Trophoblast cell (in vitro differentiated cells and primary cell): ENCODE data around the gene MTMR4.

ENCODE experiments used
- DNase-seq, 2 donors: peaks; one replicate each; pipeline ENCODE4 v3.0.0-alpha.2; 2016
- H2AFZ ChIP-seq: 2 replicates; pipeline ENCODE4 v1.6.1; 2013; ENCODE audit warnings: low read length, moderate library complexity, mild to moderate bottlenecking; ENCODE audit not compliant: insufficient read depth, poor library complexity
- H2AK5ac ChIP-seq: 2 replicates; pipeline ENCODE4 v1.6.1; 2013; ENCODE audit warnings: mild to moderate bottlenecking, low read length
- H2BK120ac ChIP-seq: 2 replicates; pipeline ENCODE4 v1.6.1; 2013; ENCODE audit warnings: low read length, mild to moderate bottlenecking, moderate library complexity; ENCODE audit not compliant: insufficient read depth, poor library complexity
- H2BK12ac ChIP-seq: 2 replicates; pipeline ENCODE4 v1.6.1; 2013; ENCODE audit warnings: mild to moderate bottlenecking, low read length, moderate library complexity
- H2BK5ac ChIP-seq: 2 replicates; pipeline ENCODE4 v1.6.1; 2013; ENCODE audit warnings: low read length, low read depth, moderate library complexity, mild to moderate bottlenecking; ENCODE audit not compliant: poor library complexity
- H3K14ac ChIP-seq: 2 replicates; pipeline ENCODE4 v1.6.1; 2013; ENCODE audit warnings: mild to moderate bottlenecking, low read length
- H3K18ac ChIP-seq: 2 replicates; pipeline ENCODE4 v1.6.1; 2013; ENCODE audit warnings: mild to moderate bottlenecking, low read length
- H3K23ac ChIP-seq: 2 replicates; pipeline ENCODE4 v1.6.1; 2013; ENCODE audit warnings: low read length
- H3K27ac ChIP-seq: 2 replicates; pipeline ENCODE4 v1.5.1; 2013; ENCODE audit warnings: low read depth, mild to moderate bottlenecking, inconsistent platforms, low read length, moderate library complexity
- H3K27me3 ChIP-seq: 2 replicates; pipeline ENCODE4 v1.6.1; 2013; ENCODE audit warnings: inconsistent platforms, mild to moderate bottlenecking, low read length, moderate library complexity; ENCODE audit not compliant: insufficient read depth
- H3K36me3 ChIP-seq, 2 experiments: 1 replicate in 1 of 2; 2 replicates in 1 of 2; pipeline ENCODE4 v1.6.1; 2013; ENCODE audit warnings: low read length in 2 of 2, mild to moderate bottlenecking in 2 of 2, moderate library complexity in 1 of 2; ENCODE audit not compliant: insufficient read depth in 2 of 2, control insufficient read depth in 1 of 2
- H3K4ac ChIP-seq: 2 replicates; pipeline ENCODE4 v1.6.1; 2013; ENCODE audit warnings: low read depth, mild to moderate bottlenecking, low read length, moderate library complexity
- H3K4me1 ChIP-seq, 2 experiments: 1 replicate in 1 of 2; 2 replicates in 1 of 2; pipeline ENCODE4 v1.6.1; 2013; ENCODE audit warnings: low read length in 2 of 2, mild to moderate bottlenecking in 2 of 2, moderate library complexity in 1 of 2; ENCODE audit not compliant: insufficient read depth in 2 of 2, control insufficient read depth in 1 of 2
- H3K4me2 ChIP-seq: 2 replicates; pipeline ENCODE4 v1.6.1; 2013; ENCODE audit warnings: inconsistent platforms, mild to moderate bottlenecking, low read length, moderate library complexity
- H3K4me3 ChIP-seq: 2 replicates; pipeline ENCODE4 v1.5.1; 2013; ENCODE audit warnings: mild to moderate bottlenecking, low read depth, low read length, inconsistent platforms
- H3K79me1 ChIP-seq: one replicate; pipeline ENCODE4 v1.6.1; 2013; ENCODE audit warnings: low read length
- H3K79me2 ChIP-seq: 2 replicates; pipeline ENCODE4 v1.6.1; 2013; ENCODE audit warnings: low read length, mild to moderate bottlenecking; ENCODE audit not compliant: control insufficient read depth, insufficient read depth, poor library complexity
- H3K9ac ChIP-seq: 2 replicates; pipeline ENCODE4 v1.6.1; 2013; ENCODE audit warnings: mild to moderate bottlenecking, low read length
- H3K9me3 ChIP-seq: 2 replicates; pipeline ENCODE4 v1.6.1; 2013; ENCODE audit warnings: low read depth, mild to moderate bottlenecking, control low read depth, inconsistent platforms, low read length; ENCODE audit not compliant: insufficient read depth
- H4K12ac ChIP-seq: 2 replicates; pipeline ENCODE4 v1.6.1; 2013; ENCODE audit warnings: low read depth, mild to moderate bottlenecking, low read length, moderate library complexity
- H4K8ac ChIP-seq: 2 replicates; pipeline ENCODE4 v1.6.1; 2013; ENCODE audit warnings: low read depth, mild to moderate bottlenecking, low read length, moderate library complexity
- H4K91ac ChIP-seq: one replicate; pipeline ENCODE4 v1.6.1; 2013; ENCODE audit warnings: low read depth, mild to moderate bottlenecking, low read length, moderate library complexity
- WGBS: extraction: QIAGEN DNeasy Blood & Tissue Kit; methylation state at CpG from one replicate; pipeline ENCODE4 v1.1.7; 2013; ENCODE audit warnings: missing lambda C conversion rate; ENCODE audit not compliant: insufficient read length, insufficient coverage; ENCODE audit errors: extremely low coverage; 5-methylcytosine and 5-hydroxymethylcytosine counted together

Gene MTMR4

DNA sequence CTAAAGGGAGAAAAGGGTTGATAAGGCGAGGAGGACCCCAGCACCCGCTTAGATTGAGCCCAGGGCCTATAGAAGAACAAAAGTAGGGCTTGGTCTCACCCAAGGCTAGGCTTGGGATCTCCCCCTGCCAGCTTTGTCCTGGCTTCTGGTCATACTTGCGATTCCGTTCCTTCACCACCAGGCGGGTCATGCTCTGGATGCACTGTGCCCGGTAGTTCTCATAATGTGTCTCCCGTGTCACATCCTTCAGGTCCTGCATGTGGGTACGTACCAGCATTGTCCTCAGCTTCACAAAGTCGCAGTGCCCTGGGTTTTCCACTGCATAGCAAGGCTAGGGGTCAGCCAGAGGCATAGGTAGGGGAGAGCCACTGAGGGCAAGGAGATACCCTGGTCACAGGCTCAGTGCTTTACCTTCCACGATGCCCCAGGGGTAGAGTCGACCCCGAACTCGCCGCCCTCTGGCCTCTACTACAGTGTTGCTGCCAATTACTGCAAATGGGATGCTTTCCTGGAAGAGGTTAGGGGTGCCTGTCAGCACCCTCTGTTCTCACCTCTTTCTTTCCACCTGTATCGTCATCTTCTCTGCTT, 6.5 kb upstream of the MTMR4 start:
- no peaks in the 10 kb centered on the region for H3K36me3 ChIP-seq
- H3K9ac ChIP-seq, result no peak overlapping the region
- H3K18ac ChIP-seq, result no peak overlapping the region
- H4K8ac ChIP-seq, result no peak overlapping the region
- H3K27me3 ChIP-seq, result no peaks in the 10 kb centered on the region
- H2BK5ac ChIP-seq, result no peak overlapping the region
- H3K4me3 ChIP-seq, result no peak overlapping the region
- H3K4ac ChIP-seq, result no peak overlapping the region
- peaks cover 13 to 17% of the 10 kb centered on the region in 2 experiments for H3K4me1 ChIP-seq
- no peaks in the 10 kb centered on the region for H3K9me3 ChIP-seq
- no peak overlapping the region for H4K12ac ChIP-seq
- H3K79me2 ChIP-seq, result peaks cover 4% of the 10 kb centered on the region
- no CpG with 5 or more reads among the region's 15 CpGs for WGBS
- no peak overlapping the region for H2BK12ac ChIP-seq
- H4K91ac ChIP-seq, result no peak overlapping the region
- H3K14ac ChIP-seq, result no peak overlapping the region
- no peak overlapping the region for H2AFZ ChIP-seq
- no peak overlapping the region for H2AK5ac ChIP-seq
- H3K27ac ChIP-seq, result no peak overlapping the region
- H3K4me2 ChIP-seq, result no peak overlapping the region
- H3K79me1 ChIP-seq, result peaks cover 9% of the 10 kb centered on the region
- no peak overlapping the region for H3K23ac ChIP-seq
- H2BK120ac ChIP-seq, result no peak overlapping the region
- DNase-seq, result peak; percentile 78 to 90

- Histone ChIP-seq H2BK120ac (no peak overlapping the region), H3K4ac (no peak overlapping the region), H3K27me3 (no peaks in the 10 kb centered on the region), H3K18ac (no peak overlapping the region), H2BK12ac (no peak overlapping the region), H3K9ac (peak overlapping the region; percentile 77), H4K8ac (peak overlapping the region; percentile 78), H3K27ac (peak overlapping the region; percentile 72), H3K4me3 (peak overlapping the region; percentile 78), H3K4me2 (peak overlapping the region; percentile 81), H3K23ac (no peak overlapping the region), H2AK5ac (no peak overlapping the region), H3K79me2 (peaks cover 6% of the 10 kb centered on the region), H4K12ac (no peak overlapping the region), H2AFZ (peak overlapping the region; percentile 76), H2BK5ac (peak overlapping the region; percentile 39), H3K36me3 (no peaks in the 10 kb centered on the region), H3K14ac (no peak overlapping the region), H3K9me3 (no peaks in the 10 kb centered on the region), H3K79me1 (peaks cover 10% of the 10 kb centered on the region), H3K4me1 (peaks cover 9 to 20% of the 10 kb centered on the region in 2 experiments), H4K91ac (peak overlapping the region; percentile 28)
- WGBS, result no CpG with 5 or more reads among the region's 39 CpGs
- peak; percentile 100 for DNase-seq
Observed at GRCh38 chr17:58517928-58518609, 3.6 kb upstream of the MTMR4 start.

GRCh38 chr17:58517378-58517927, 3.0 kb upstream of the MTMR4 start:
- Histone ChIP-seq H3K4ac (peak overlapping the region; percentile 43), H2AFZ (peak overlapping the region; percentile 71)
- WGBS, result no CpG with 5 or more reads among the region's 27 CpGs

DNA sequence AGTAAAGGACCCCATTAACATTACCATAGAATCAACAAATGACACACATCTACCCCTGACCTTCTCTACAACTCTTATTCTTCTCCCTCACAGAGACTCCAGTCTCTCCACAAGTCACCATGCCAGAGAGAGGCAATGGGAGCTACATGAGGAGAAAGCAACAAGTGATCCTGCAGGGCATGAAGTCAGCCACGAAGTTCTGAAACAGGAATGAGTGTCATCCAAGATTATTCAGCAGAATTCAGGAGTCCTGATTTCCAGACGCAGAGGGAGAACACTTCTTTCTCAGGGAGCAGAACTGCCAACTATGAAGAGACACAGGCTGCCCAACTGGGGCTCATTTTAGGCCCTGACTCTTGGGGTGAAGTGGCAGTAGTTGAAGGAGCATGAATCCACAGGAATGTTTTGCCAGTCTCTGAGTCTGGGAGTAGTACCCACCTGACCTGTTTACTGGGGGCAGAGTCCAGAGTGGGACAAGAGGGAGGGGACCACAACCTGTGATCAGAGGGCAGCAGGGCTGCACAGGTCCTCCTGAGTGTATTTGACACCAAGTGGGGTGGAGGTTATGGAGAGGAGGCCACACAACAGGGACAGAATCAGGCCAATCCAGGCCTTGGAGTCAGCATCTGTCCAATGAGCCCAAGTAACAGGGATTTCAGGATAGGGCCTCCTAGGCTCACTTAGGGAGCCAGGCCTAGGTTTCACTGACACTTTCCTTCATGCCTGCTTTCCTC, 2.4 kb upstream of the MTMR4 start:
- H2BK120ac ChIP-seq, result peak overlapping the region; percentile 14
- H2AK5ac ChIP-seq, result peak overlapping the region; percentile 12
- H3K23ac ChIP-seq, result no peak overlapping the region
- no peaks in the 10 kb centered on the region for H3K27me3 ChIP-seq
- H4K8ac ChIP-seq, result peak overlapping the region; percentile 79
- peak overlapping the region; percentile 74 for H3K4me3 ChIP-seq
- H2BK12ac ChIP-seq, result peak overlapping the region; percentile 14
- peaks cover 6 to 7% of the 10 kb centered on the region in 2 experiments for H3K36me3 ChIP-seq
- peak overlapping the region; percentile 72 for H3K14ac ChIP-seq
- peak overlapping the region; percentile 75 for H3K4me2 ChIP-seq
- peak overlapping the region; percentile 71 for H2AFZ ChIP-seq
- H4K12ac ChIP-seq, result peak overlapping the region; percentile 27
- H3K18ac ChIP-seq, result peak overlapping the region; percentile 27
- DNase-seq, result no peak
- peak overlapping the region; percentile 52 for H4K91ac ChIP-seq
- H3K27ac ChIP-seq, result peak overlapping the region; percentile 40
- H3K4ac ChIP-seq, result peak overlapping the region; percentile 43
- H3K79me2 ChIP-seq, result peaks cover 6% of the 10 kb centered on the region
- H3K9ac ChIP-seq, result peak overlapping the region; percentile 70
- H3K9me3 ChIP-seq, result no peaks in the 10 kb centered on the region
- no peak overlapping the region for H2BK5ac ChIP-seq
- no CpG with 5 or more reads among the region's 2 CpGs for WGBS
- H3K4me1 ChIP-seq, result peaks cover 9 to 21% of the 10 kb centered on the region in 2 experiments
- peaks cover 10% of the 10 kb centered on the region for H3K79me1 ChIP-seq

More at GRCh38 chr17:58517378-58517927, 3.0 kb upstream of the MTMR4 start:
- Histone ChIP-seq H4K8ac (peak overlapping the region; percentile 79), H2AK5ac (peak overlapping the region; percentile 12), H4K91ac (peak overlapping the region; percentile 52), H3K4me2 (peak overlapping the region; percentile 75), H3K4me1 (peaks cover 9 to 21% of the 10 kb centered on the region in 2 experiments), H3K9me3 (no peaks in the 10 kb centered on the region), H3K14ac (peak overlapping the region; percentile 72), H3K18ac (peak overlapping the region; percentile 27), H3K4me3 (peak overlapping the region; percentile 74), H3K27ac (peak overlapping the region; percentile 40), H3K23ac (no peak overlapping the region), H3K9ac (peak overlapping the region; percentile 70), H3K27me3 (no peaks in the 10 kb centered on the region), H3K36me3 (peaks cover 1 to 3% of the 10 kb centered on the region in 2 experiments), H4K12ac (peak overlapping the region; percentile 27), H2BK12ac (peak overlapping the region; percentile 14), H3K79me1 (peaks cover 10% of the 10 kb centered on the region), H2BK120ac (peak overlapping the region; percentile 14), H2BK5ac (peak overlapping the region; percentile 8), H3K79me2 (peaks cover 6% of the 10 kb centered on the region)
- no peak for DNase-seq
